NCI-H82 treated with DMSO at 0.1 percent for 48 hours (cell line): Measurements from ENCODE around the gene KRTAP12-4.
"Not testable (repeated sequence)": the region's sequence is repeated elsewhere in the genome, so short reads cannot be mapped to it uniquely, and the experiment has no call there.

ENCODE experiments used
- DNase-seq: peaks from one replicate; lab custom pipeline; 2025; ENCODE audit not compliant: unreplicated experiment; lab: John Stamatoyannopoulos, UW

The KRTAP12-4 gene

GRCh38 chr21:44637018-44637850, 17.2 kb downstream of the KRTAP12-4 start, which contains the start of gene KRTAP10-10:
TSS of gene KRTAP10-10 (plus strand) at chr21:44637356. CDS start at chr21:44637418, 62 bp downstream.
- DNase-seq: no peak

DNA sequence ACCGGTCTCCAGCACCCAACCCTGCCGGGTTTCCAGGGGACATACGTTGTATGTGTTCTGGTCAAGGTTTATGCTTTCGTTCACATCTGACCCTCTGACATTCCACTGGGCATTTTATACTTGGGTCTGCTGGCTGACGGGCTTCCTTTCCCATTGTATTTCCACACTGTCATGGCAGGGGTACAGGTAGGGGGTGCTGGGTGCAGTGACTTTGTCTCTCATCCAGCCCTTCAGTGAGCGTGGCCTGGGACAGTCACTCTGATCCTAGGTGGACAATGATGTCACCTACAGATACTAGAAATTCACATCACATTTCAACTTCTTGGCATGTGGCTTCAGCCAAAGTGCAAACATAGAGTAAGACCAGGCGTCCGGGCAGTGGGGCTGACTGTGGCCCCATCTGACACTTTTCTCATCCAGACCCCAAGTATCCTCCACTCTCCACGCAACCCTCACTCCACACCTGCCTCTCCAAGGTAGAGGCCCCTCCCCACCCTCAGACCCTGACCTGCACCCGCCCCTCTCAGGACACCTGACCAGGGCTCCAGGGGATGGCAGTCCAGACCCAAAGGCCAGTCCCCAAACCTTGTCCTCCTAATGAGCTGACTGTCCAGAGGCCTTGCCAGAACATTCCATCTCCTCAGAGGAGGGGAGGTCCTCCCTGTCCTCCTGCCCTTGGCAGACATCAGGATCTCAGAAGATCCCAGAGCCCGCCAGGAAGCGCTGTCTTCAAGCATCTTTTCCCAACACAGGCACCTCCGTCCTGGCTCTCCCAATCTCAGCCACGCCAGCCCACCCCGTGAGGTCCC, 18.0 kb downstream of the KRTAP12-4 start:
- DNase-seq: no peak

DNA sequence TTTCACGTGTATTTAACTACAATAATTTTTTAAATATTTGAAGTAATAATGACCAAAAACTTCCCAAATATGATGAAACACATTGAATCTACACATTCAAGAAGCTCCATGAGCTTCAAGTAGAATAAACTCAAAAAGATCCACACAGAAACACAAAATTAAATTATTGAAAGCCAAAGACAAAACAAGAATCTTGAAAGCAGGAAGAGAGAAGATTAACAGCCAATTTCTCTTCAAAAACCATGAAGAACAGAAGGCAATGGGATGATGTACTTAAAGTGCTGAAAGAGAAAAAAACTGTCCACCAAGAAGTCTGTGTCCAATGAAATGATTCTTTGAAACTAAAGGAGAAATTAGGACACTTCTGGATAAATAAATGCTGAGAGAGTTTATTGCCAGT, 22.4 kb downstream of the KRTAP12-4 start:
- no peak for DNase-seq

DNA sequence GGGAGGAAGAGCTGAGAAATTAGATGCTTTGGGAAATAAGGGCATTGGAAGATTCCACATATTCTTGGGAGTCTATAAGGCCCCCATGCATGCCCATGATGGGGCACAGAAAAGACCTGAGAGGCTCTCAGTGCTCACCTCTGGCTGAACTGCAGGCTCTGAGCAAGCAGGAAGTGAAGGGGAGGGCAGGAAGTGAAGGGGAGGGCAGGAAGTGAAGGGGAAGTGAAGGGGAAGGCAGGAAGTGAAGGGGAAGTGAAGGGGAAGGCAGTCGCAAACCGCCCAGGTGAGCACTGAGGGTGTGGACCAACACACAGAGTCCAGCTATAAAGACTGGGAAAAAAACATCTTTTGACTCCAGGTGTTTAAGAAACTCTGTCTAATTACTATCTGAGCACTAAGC, 24.0 kb downstream of the KRTAP12-4 start:
- no peak for DNase-seq

GRCh38 chr21:44628707-44629391, 25.6 kb downstream of the KRTAP12-4 start:
- no peak for DNase-seq

GRCh38 chr21:44627831-44628233, 26.6 kb downstream of the KRTAP12-4 start:
- not testable (repeated sequence) for DNase-seq

DNA sequence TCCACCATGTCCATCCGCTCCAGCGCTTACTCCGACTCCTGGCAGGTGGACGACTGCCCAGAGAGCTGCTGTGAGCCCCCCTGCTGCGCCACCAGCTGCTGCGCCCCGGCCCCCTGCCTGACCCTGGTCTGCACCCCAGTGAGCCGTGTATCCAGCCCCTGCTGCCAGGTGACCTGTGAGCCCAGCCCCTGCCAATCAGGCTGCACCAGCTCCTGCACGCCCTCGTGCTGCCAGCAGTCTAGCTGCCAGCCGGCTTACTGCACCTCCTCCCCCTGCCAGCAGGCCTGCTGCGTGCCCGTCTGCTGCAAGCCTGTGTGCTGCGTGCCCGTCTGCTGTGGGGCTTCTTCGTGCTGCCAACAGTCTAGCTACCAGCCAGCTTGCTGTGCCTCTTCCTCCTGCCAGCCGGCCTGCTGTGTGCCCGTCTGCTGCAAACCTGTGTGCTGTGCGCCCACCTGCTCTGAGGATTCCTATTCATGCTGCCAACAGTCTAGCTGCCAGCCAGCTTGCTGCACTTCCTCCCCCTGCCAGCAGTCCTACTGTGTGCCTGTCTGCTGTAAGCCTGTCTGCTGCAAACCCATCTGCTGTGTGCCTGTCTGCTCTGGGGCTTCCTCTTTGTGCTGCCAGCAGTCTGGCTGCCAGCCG, 27.2 kb downstream of the KRTAP12-4 start:
- DNase-seq: not testable (repeated sequence)

- DNase-seq: no peak
Measured at GRCh38 chr21:44626673-44627143, 27.8 kb downstream of the KRTAP12-4 start, which contains the start of gene KRTAP10-9. TSS of gene KRTAP10-9 (plus strand) at chr21:44627093. CDS start at chr21:44627172, 79 bp downstream.

DNA sequence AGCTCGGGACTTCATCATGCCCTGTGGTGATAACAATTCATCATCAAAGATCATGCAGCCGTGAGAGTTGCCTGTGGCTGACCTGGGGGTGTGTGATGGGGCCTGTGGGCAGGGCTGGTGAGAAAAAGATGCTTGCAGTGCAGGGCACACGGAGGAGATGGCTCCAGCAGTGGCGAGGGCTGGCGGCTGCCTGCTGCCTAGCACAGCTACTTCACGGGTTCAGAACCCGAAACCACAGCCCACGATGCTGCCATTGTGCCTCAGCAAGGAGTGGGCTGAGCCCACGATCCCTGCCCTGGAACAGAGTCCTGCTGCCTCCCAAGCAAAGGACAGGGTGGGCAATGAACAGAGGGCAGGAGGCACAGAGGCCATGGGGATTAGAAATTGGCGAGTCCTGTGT, 28.2 kb downstream of the KRTAP12-4 start:
- DNase-seq: no peak

GRCh38 chr21:44625756-44626155, 28.7 kb downstream of the KRTAP12-4 start:
- no peak for DNase-seq

GRCh38 chr21:44623575-44623974, 30.9 kb downstream of the KRTAP12-4 start:
- DNase-seq: no peak

DNA sequence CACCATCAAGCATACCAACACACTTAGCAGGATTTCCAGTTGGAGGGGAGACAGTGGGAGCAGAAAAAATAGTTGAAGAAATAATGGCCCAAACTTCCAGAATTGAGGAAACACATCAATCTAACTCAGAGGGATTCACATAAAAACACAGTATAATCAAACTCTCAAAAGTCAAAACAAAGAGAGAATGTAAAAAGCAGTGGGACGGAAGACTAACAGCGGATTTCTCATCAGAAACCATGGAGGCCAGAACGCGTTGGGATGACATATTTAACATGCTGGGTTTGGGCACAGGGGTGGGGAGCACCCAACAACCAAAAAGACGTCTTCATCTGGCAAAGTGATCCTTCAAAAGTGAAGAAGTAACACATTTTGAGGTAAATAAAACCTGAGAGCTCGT, 34.6 kb downstream of the KRTAP12-4 start:
- DNase-seq: no peak

GRCh38 chr21:44618909-44619308, 35.5 kb downstream of the KRTAP12-4 start:
- no peak for DNase-seq

DNA sequence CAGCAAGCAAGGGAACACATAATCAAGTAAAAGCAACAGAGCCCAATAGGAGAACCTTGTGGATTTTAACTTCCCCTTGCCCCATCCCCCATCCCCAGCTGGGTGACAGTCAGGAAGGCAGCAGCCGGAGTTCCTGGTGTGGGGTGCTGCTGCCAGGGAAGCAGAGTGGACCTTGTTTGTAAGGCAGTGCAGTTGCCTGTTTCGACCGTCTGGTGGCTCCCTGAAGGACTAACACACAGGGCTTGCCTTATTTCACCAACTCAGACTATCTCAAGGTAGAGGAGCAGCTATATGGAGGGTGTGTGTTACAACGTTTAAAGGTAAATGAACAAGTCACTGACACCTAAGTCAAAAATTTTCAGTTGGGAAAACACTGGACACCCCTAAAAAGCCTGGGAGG, 36.0 kb downstream of the KRTAP12-4 start:
- no peak for DNase-seq

DNA sequence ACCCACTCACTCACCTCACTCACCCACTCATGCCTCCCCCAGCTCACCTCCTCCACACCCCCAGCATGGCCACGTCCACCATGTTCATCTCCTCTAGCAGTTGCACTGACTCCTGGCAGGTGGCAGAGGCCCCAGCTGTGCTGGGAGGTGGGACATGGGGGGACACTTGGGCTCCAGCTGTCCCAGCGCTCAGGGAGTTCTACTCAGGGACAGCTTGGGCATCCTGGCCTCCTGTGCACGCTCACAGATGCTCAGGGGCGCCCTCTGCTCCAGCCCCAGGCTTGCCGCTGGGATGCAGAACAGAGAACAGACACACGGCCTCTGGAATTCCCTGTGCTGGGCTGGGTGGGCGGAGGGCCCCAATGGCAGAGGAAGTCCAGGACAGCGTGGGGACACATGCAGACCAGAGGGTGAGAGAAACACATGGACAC, 37.4 kb downstream of the KRTAP12-4 start:
- no peak for DNase-seq

DNA sequence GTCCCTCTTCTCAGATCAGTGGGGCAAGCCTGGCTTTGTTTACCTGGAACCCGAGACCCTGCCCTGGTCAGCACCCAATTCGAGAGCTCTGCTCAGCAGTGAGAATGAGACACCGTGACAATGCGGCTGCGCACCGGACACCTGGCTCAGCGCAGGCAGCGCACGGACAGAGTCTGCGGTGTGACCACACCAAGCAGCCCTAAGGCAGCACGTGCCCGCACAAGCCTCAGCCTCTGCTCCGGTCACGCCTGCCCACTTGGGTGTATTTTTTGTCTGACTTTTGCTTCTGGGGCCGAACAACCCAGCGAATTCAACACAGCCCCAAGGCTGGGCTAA, 37.9 kb downstream of the KRTAP12-4 start:
- no peak for DNase-seq

- no peak for DNase-seq
Measured at GRCh38 chr21:44615911-44616590, 38.4 kb downstream of the KRTAP12-4 start.

- no peak for DNase-seq
Measured at GRCh38 chr21:44615466-44615865, 39.0 kb downstream of the KRTAP12-4 start.

DNA sequence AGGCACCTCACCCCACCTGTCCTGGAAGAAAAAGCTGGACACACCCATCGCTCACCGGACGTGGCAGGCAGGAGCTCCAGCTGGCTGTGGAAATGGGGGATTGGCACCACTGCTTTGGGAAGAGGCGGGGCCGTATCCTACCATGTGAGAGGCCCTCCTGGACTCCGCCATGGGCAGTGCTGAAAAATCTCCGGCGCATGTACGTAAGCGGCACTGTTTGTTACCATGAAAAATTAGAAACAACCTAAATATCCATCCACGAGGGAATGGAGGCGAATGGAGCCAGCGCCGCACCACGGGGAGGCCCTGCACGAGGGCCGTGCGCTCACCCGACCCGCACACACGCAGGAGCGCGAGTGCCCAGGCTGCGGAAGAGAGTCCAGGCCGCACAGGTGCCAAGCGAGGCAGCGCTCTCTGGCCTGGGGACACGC, 39.5 kb downstream of the KRTAP12-4 start:
- DNase-seq: no peak

- no peak for DNase-seq
Measured at GRCh38 chr21:44614161-44614631, 40.3 kb downstream of the KRTAP12-4 start.
